ENCODE results near the gene ENTREP3.

DNA sequence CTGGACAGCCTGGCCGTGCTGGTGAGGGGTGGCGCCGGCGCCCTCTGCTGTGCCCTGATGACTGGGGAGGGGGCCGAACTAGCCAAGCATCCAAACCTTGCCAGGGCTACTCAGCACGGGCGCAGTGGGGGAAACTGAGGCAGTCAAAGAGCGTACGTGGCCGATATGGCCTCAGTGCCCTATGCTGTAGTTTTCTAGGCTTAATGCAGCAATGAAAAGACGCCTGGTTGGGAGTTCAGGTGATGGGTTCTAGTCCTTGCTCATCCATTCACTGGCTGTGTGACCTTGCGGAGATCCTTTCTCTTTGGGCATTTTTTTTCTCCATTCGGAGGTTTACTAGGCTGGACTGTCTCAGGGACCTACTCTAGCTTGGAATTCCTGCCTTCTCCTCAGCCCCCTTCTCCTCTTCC lies 46.0 kb downstream of the ENTREP3 start:
- TF ChIP-seq, protein P1, sequence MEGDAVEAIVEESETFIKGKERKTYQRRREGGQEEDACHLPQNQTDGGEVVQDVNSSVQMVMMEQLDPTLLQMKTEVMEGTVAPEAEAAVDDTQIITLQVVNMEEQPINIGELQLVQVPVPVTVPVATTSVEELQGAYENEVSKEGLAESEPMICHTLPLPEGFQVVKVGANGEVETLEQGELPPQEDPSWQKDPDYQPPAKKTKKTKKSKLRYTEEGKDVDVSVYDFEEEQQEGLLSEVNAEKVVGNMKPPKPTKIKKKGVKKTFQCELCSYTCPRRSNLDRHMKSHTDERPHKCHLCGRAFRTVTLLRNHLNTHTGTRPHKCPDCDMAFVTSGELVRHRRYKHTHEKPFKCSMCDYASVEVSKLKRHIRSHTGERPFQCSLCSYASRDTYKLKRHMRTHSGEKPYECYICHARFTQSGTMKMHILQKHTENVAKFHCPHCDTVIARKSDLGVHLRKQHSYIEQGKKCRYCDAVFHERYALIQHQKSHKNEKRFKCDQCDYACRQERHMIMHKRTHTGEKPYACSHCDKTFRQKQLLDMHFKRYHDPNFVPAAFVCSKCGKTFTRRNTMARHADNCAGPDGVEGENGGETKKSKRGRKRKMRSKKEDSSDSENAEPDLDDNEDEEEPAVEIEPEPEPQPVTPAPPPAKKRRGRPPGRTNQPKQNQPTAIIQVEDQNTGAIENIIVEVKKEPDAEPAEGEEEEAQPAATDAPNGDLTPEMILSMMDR (conservative IDR thresholded peaks at IDR 0.05; ENCODE audit: low read depth, low read length), result no peak
- TF ChIP-seq EZH2 (IDR thresholded peaks at IDR 0.05; ENCODE audit: borderline replicate concordance, low read depth, low read length, poor library complexity, severe bottlenecking), result no peak

Measured in A673 (cell line).